ENCODE results near the gene PHLDB1.

Gene PHLDB1

DNA sequence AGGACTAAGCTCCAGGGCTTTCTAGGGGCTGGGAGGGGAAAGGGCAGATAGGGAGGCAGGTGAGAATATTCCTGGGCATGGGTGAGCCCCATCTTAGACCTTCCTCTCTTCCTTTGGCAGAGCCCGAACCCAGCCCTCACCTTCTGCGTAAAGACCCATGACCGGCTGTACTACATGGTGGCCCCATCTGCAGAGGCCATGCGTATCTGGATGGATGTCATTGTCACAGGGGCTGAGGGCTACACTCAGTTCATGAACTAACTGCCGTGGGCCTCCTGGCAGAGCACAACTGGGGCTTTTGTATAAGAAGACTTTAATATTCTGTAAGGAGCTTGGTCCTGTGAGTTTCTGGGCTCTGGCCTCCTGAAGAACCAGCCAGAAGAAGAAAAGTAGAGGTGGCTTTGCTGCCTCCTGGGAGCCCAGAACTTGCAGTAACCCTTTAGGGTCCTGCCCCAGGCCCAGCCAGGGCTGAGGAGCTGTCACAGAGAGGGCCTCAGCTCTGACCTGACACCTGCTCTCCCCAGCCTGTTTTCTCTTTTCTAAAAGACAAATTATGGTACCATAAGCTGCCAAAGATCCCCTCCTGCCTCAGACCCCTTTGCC is 49.2 kb downstream of the PHLDB1 start:
- Histone ChIP-seq H3K36me3 (ENCODE audit: control insufficient read depth, low read length) (no peaks in the 10 kb centered on the region), H3F3A (ENCODE audit: control insufficient read depth, insufficient read depth) (no peaks in the 10 kb centered on the region), H3K4me3 (ENCODE audit: low read length) (no peak overlapping the region), H3K79me2 (ENCODE audit: control insufficient read depth, low read length) (no peaks in the 10 kb centered on the region), H4K20me1 (ENCODE audit: control insufficient read depth, insufficient read depth, low read depth, low read length) (no peaks in the 10 kb centered on the region), H3K4me1 (ENCODE audit: control insufficient read depth, low read length) (0 out of 2 replicates have a peak, but pooled peaks cover 4% of the 10 kb centered on the region), H3K9me2 (replicated peaks; ENCODE audit: control insufficient read depth, low read length) (no peaks in the 10 kb centered on the region), H3K27ac (ENCODE audit: low read depth, low read length) (no peak overlapping the region), H3K27me3 (ENCODE audit: control insufficient read depth, low read length) (peaks cover 12% of the 10 kb centered on the region), H3K9me3 (ENCODE audit: control insufficient read depth, insufficient read depth, low read length) (no peaks in the 10 kb centered on the region), H3K4me2 (ENCODE audit: low read length) (no peak overlapping the region)
- TF ChIP-seq, protein P1, sequence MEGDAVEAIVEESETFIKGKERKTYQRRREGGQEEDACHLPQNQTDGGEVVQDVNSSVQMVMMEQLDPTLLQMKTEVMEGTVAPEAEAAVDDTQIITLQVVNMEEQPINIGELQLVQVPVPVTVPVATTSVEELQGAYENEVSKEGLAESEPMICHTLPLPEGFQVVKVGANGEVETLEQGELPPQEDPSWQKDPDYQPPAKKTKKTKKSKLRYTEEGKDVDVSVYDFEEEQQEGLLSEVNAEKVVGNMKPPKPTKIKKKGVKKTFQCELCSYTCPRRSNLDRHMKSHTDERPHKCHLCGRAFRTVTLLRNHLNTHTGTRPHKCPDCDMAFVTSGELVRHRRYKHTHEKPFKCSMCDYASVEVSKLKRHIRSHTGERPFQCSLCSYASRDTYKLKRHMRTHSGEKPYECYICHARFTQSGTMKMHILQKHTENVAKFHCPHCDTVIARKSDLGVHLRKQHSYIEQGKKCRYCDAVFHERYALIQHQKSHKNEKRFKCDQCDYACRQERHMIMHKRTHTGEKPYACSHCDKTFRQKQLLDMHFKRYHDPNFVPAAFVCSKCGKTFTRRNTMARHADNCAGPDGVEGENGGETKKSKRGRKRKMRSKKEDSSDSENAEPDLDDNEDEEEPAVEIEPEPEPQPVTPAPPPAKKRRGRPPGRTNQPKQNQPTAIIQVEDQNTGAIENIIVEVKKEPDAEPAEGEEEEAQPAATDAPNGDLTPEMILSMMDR (IDR thresholded peaks at IDR 0.05; ENCODE audit: low read depth, low read length, poor library complexity, severe bottlenecking): no peak
- TF ChIP-seq EZH2phosphoT487 (IDR thresholded peaks at IDR 0.05; ENCODE audit: borderline replicate concordance, low read length): no peak

DNA sequence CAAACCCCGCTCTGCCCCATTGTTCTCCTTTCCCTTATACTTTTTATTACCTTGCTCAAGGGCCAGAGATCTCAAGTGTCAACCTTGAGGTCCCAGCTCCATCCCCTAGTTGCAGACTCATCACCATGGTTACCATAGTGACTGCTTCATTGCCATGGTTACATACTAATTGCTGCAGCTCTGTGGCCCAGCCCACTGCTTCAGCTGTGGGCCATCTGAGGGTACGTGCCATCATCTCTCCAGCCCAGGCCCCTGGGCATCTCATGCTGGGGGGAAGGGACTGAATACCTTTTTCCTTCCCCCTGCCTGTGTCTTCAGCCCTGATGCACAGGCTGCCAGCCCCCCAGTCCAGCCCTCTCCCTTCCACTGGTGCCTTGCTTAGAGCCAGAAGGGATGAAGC is 49.8 kb downstream of the PHLDB1 start:
- Histone ChIP-seq H3K27me3 (ENCODE audit: control insufficient read depth, low read length) (peaks cover 12% of the 10 kb centered on the region), H3K9me3 (ENCODE audit: control insufficient read depth, insufficient read depth, low read length) (no peaks in the 10 kb centered on the region), H3K4me2 (ENCODE audit: low read length) (no peak overlapping the region), H3K36me3 (ENCODE audit: control insufficient read depth, low read length) (no peaks in the 10 kb centered on the region), H3F3A (ENCODE audit: control insufficient read depth, insufficient read depth) (no peaks in the 10 kb centered on the region), H4K20me1 (ENCODE audit: control insufficient read depth, insufficient read depth, low read depth, low read length) (no peaks in the 10 kb centered on the region), H3K4me3 (ENCODE audit: low read length) (no peak overlapping the region), H3K79me2 (ENCODE audit: control insufficient read depth, low read length) (no peaks in the 10 kb centered on the region), H3K9me2 (replicated peaks; ENCODE audit: control insufficient read depth, low read length) (no peaks in the 10 kb centered on the region), H3K27ac (ENCODE audit: low read depth, low read length) (no peak overlapping the region), H3K4me1 (ENCODE audit: control insufficient read depth, low read length) (0 out of 2 replicates have a peak, but pooled peaks cover 4% of the 10 kb centered on the region)
- no peak for TF ChIP-seq EZH2phosphoT487 (IDR thresholded peaks at IDR 0.05; ENCODE audit: borderline replicate concordance, low read length)
- TF ChIP-seq, protein P1 (IDR thresholded peaks at IDR 0.05; ENCODE audit: low read depth, low read length, poor library complexity, severe bottlenecking): no peak

DNA sequence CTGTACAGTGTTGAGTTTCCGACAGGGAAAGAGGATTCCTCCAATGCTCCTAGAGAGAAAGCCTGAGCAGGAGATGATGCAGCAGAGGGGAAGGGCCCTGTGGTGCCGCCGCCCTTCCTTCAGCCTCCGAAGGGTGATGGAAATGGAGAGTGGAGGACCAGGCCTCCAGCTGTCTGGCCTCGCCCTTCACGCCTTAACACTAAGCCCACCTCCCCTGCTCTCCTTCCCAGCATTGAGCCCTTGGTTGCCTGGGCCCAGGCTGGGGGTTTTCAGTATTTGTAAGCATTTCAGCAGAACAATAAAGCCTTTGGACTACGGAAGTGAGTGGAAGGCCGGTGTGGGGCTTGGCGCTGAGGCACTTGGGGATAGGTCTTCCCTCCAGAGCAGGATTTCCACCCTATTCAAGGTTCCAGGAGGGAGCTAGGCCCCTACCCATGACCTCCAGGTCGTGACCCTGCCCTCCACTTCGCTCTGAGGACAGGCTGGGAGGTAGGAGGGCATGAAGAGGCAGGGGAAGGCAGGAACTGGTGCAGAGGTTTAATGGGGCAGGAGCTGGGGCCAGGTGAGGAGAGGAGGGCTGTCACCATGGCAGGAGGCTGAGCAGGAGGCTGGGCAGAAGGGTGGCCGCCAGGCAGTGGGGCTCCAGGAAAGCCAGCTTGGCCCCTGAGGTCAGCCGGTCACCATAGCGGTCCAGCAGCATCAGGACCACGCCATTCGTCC is 50.5 kb downstream of the PHLDB1 start:
- Histone ChIP-seq H3K36me3 (ENCODE audit: control insufficient read depth, low read length) (no peaks in the 10 kb centered on the region), H3K27ac (ENCODE audit: low read depth, low read length) (no peak overlapping the region)
- TF ChIP-seq, protein P1 (IDR thresholded peaks at IDR 0.05; ENCODE audit: low read depth, low read length, poor library complexity, severe bottlenecking): no peak
- no peak for TF ChIP-seq EZH2phosphoT487 (IDR thresholded peaks at IDR 0.05; ENCODE audit: borderline replicate concordance, low read length)

More for the DNA sequence above, 50.5 kb downstream of the PHLDB1 start:
- Histone ChIP-seq H3K4me3 (ENCODE audit: low read length) (no peak overlapping the region), H3K9me2 (replicated peaks; ENCODE audit: control insufficient read depth, low read length) (no peaks in the 10 kb centered on the region), H3K79me2 (ENCODE audit: control insufficient read depth, low read length) (no peaks in the 10 kb centered on the region), H3K4me2 (ENCODE audit: low read length) (no peak overlapping the region), H3K4me1 (ENCODE audit: control insufficient read depth, low read length) (0 out of 2 replicates have a peak, but pooled peaks cover 4% of the 10 kb centered on the region), H4K20me1 (ENCODE audit: control insufficient read depth, insufficient read depth, low read depth, low read length) (no peaks in the 10 kb centered on the region), H3F3A (ENCODE audit: control insufficient read depth, insufficient read depth) (no peaks in the 10 kb centered on the region), H3K27me3 (ENCODE audit: control insufficient read depth, low read length) (peaks cover 12% of the 10 kb centered on the region), H3K9me3 (ENCODE audit: control insufficient read depth, insufficient read depth, low read length) (no peaks in the 10 kb centered on the region)
